Stimulated activated CD4-positive, alpha-beta T cell treated with anti-CD3 and anti-CD28 coated beads, Interleukin-12 subunit alpha, Interleukin-12 subunit beta, amount 100 ng/mL, for 4 hours (primary cell): ENCODE measurements around the gene KLHDC9.

ENCODE experiments used
- DNase-seq: peaks from one replicate; pipeline ENCODE4 v3.0.0-alpha.2; 2020

Gene KLHDC9

GRCh38 chr1:161133220-161133740 is 35.1 kb downstream of the KLHDC9 start:
- no peak for DNase-seq

GRCh38 chr1:161137881-161138280 is 39.7 kb downstream of the KLHDC9 start:
- DNase-seq, result no peak

- no peak for DNase-seq
Observed at GRCh38 chr1:161138431-161138830, 40.3 kb downstream of the KLHDC9 start.

- no peak for DNase-seq
Observed at GRCh38 chr1:161139766-161140165, 41.6 kb downstream of the KLHDC9 start.

GRCh38 chr1:161140755-161141400 is 42.7 kb downstream of the KLHDC9 start:
- DNase-seq, result no peak

GRCh38 chr1:161145832-161146231 is 47.7 kb downstream of the KLHDC9 start:
- no peak for DNase-seq
